KMS-11 (cell line): Measurements from ENCODE around the gene SKAP1.

ENCODE experiments used
- H2AFZ ChIP-seq: fragments of 200-600 bp; sonication (generic); 2 replicates; pipeline ENCODE4 v1.6.1; 2016; ENCODE audit warnings: antibody characterized with exemption, mixed run types, low read depth
- H3K27ac ChIP-seq: fragments of 200-600 bp; sonication (generic); 2 replicates; pipeline ENCODE4 v1.6.1; 2016; ENCODE audit warnings: mild to moderate bottlenecking, mixed run types
- H3K27me3 ChIP-seq: fragments of 200-600 bp; sonication (generic); 2 replicates; pipeline ENCODE4 v1.6.1; 2017; ENCODE audit warnings: mild to moderate bottlenecking, low read depth, mixed run types, moderate library complexity; ENCODE audit not compliant: insufficient read depth
- H3K36me3 ChIP-seq: fragments of 200-600 bp; sonication (generic); 2 replicates; pipeline ENCODE4 v1.6.1; 2017; ENCODE audit warnings: mild to moderate bottlenecking, mixed run types; ENCODE audit not compliant: insufficient read depth
- H3K4me1 ChIP-seq: fragments of 200-600 bp; sonication (generic); 2 replicates; pipeline ENCODE4 v1.6.1; 2016; ENCODE audit warnings: mild to moderate bottlenecking, low read depth, mixed run types; ENCODE audit not compliant: poor library complexity, severe bottlenecking
- H3K4me2 ChIP-seq: fragments of 200-600 bp; sonication (generic); 2 replicates; pipeline ENCODE4 v1.7.0; 2016; ENCODE audit warnings: mild to moderate bottlenecking, mixed run types
- H3K4me3 ChIP-seq: fragments of 200-600 bp; sonication (generic); IDR thresholded peaks from 2 replicates; pipeline ENCODE4 v1.6.1; 2017; ENCODE audit warnings: low read depth, low read length, mixed read lengths; ENCODE audit not compliant: insufficient read depth
- H3K79me2 ChIP-seq: fragments of 200-600 bp; sonication (generic); 2 replicates; pipeline ENCODE4 v1.6.1; 2016; ENCODE audit warnings: low read depth, mixed run types; ENCODE audit not compliant: insufficient read depth
- H3K9ac ChIP-seq: fragments of 200-600 bp; sonication (generic); 2 replicates; pipeline ENCODE4 v1.6.1; 2016; ENCODE audit warnings: mild to moderate bottlenecking, mixed run types
- H4K20me1 ChIP-seq: fragments of 200-600 bp; sonication (generic); 2 replicates; pipeline ENCODE4 v1.6.1; 2016; ENCODE audit warnings: mild to moderate bottlenecking, mixed run types; ENCODE audit not compliant: insufficient read depth
- TF ChIP-seq, protein P1 (sequence below): fragments of 200-600 bp; sonication (generic); conservative IDR thresholded peaks from 2 replicates; pipeline ENCODE4 v1.6.1; 2017; ENCODE audit warnings: low read depth, mild to moderate bottlenecking, antibody characterized with exemption, low read length, moderate library complexity, mixed read lengths

The SKAP1 gene

DNA sequence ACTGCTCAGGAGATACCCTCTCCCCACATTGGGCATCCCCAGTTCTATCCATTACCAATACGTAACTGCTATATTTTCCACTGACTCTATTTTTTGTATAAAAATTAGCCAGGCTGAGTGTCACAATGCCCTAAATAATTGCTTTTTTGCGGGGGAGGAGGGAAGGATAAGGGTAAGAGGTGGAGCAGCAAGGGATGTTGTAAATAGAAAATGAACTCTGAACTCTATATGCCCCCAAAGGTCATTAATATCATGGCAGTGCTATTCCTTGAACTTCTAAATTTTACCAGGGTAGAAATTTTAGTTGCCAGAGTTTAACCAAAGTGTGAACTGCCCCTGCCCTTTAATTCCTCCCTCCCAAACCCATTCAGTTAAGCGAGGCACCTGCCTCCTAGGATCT is 118.7 kb downstream of the SKAP1 start:
- Histone ChIP-seq H3K4me1 (peaks cover 14% of the 10 kb centered on the region), H3K36me3 (no peaks in the 10 kb centered on the region), H3K27ac (no peak overlapping the region), H3K9ac (no peak overlapping the region), H3K79me2 (no peaks in the 10 kb centered on the region), H3K27me3 (no peaks in the 10 kb centered on the region), H3K4me3 (no peak overlapping the region), H3K4me2 (no peak overlapping the region), H4K20me1 (no peaks in the 10 kb centered on the region), H2AFZ (no peak overlapping the region)
- TF ChIP-seq, protein P1, sequence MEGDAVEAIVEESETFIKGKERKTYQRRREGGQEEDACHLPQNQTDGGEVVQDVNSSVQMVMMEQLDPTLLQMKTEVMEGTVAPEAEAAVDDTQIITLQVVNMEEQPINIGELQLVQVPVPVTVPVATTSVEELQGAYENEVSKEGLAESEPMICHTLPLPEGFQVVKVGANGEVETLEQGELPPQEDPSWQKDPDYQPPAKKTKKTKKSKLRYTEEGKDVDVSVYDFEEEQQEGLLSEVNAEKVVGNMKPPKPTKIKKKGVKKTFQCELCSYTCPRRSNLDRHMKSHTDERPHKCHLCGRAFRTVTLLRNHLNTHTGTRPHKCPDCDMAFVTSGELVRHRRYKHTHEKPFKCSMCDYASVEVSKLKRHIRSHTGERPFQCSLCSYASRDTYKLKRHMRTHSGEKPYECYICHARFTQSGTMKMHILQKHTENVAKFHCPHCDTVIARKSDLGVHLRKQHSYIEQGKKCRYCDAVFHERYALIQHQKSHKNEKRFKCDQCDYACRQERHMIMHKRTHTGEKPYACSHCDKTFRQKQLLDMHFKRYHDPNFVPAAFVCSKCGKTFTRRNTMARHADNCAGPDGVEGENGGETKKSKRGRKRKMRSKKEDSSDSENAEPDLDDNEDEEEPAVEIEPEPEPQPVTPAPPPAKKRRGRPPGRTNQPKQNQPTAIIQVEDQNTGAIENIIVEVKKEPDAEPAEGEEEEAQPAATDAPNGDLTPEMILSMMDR: no peak

DNA sequence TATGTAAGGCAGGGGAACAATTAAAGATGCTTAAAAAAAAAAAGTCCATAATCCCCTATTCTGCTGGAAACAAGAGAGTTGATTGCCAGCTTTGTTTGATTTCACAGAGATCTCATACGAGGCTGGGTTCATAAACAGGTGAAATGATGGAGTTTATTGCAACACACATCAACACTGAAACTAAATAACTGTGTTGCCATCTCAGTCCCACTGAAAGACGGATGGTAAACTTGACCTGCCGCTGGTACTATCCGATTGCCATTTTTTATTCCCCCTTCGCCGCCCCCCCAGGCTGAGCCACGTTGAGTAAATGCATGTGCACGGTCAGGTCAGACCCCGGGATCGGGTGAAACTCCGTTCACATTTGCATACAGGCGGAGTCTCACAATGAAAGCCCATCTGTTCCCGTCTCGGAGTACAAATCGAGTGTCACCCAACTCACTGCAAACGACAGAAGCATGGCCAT is 119.2 kb downstream of the SKAP1 start:
- Histone ChIP-seq H3K4me1 (peaks cover 14% of the 10 kb centered on the region), H3K4me3 (no peak overlapping the region), H3K27ac (no peak overlapping the region), H2AFZ (no peak overlapping the region), H3K9ac (no peak overlapping the region), H4K20me1 (no peaks in the 10 kb centered on the region), H3K36me3 (no peaks in the 10 kb centered on the region), H3K27me3 (no peaks in the 10 kb centered on the region), H3K79me2 (no peaks in the 10 kb centered on the region), H3K4me2 (no peak overlapping the region)
- TF ChIP-seq, protein P1: no peak

DNA sequence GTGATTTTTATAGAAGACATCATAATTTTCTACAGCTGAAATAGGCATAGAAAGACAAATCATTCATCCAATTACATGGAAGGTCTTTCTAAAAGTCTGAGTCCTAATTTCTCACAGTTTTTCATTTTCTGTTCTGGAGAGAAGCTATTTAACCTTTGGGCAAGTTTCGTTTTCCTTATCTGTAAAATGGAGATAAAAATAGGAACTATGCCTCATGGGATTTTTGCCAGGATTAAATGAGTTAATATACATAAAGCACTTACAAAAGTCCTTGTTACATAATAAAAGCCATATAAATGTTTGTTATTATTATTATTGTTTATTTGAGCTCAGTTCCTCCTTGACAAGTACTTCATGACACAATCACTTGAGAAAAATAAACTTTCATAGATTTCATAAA is 121.4 kb downstream of the SKAP1 start:
- Histone ChIP-seq H3K4me2 (peak overlapping the region; percentile 7; the same call in 1 of the 2 replicates), H2AFZ (no peak overlapping the region), H3K36me3 (no peaks in the 10 kb centered on the region), H3K27me3 (no peaks in the 10 kb centered on the region), H3K4me1 (peaks cover 14% of the 10 kb centered on the region), H3K27ac (no peak overlapping the region), H4K20me1 (no peaks in the 10 kb centered on the region), H3K9ac (no peak overlapping the region), H3K4me3 (no peak overlapping the region), H3K79me2 (no peaks in the 10 kb centered on the region)
- TF ChIP-seq, protein P1: no peak

DNA sequence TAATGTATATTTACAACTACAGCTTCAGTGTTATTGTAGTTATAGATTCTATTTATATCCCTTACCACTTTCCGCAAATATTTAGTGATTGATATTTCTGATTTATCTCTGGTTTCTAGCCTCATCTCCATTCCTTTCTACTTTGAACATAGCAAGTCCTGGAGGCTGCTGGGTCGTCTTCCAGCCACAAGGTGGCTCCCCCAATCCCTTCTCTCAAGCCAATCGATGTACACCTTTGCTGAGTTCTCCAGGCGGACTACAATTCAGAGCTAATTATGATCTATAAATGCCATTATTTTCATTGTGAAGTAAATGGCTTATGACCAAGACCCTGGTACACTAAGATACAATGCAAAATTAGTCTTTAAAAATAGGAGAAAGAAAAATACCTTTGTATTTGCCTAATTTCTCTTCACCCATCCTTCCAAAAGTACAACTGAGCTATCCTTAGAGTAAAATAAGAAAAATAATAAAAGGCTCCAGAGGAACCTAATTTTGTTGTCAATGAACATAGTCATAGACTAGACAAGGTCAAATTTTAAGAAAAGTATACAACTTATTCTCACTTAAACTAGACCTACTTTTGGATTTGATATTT is 122.1 kb downstream of the SKAP1 start:
- TF ChIP-seq, protein P1: peak; percentile 91
- Histone ChIP-seq H3K9ac (no peak overlapping the region), H3K79me2 (no peaks in the 10 kb centered on the region), H3K36me3 (no peaks in the 10 kb centered on the region), H3K4me2 (no peak overlapping the region), H2AFZ (no peak overlapping the region), H3K4me3 (no peak overlapping the region), H3K4me1 (peaks cover 14% of the 10 kb centered on the region), H4K20me1 (no peaks in the 10 kb centered on the region), H3K27ac (no peak overlapping the region), H3K27me3 (no peaks in the 10 kb centered on the region)
